Lower leg skin (tissue), 4 donors: ENCODE measurements around the gene PRDM15. TPM values are rescaled to one million over a fixed set of nuclear protein-coding genes. Genes with fewer than 3 reads are reported as not detected.

ENCODE experiments used
- DNase-seq, 2 donors: peaks; one replicate each; pipeline ENCODE4 v3.0.0-alpha.2; 2019; ENCODE audit warnings: low spot score in 2 of 2
- H3K4me3 ChIP-seq: fragments of 200-600 bp; sonication (generic); 2 replicates; pipeline ENCODE4 v1.5.1; 2017; ENCODE audit warnings: mild to moderate bottlenecking, low read depth; ENCODE audit not compliant: poor library complexity, severe bottlenecking
- POLR2A ChIP-seq, 2 donors: fragments of 450-650 bp; IDR thresholded peaks; one replicate each; pipeline ENCODE4 v1.6.1; 2016 to 2017; ENCODE audit warnings: antibody characterized with exemption in 2 of 2, mild to moderate bottlenecking in 1 of 2, moderate library complexity in 1 of 2
- WGBS, 2 donors: methylation state at CpG; one replicate each; pipeline ENCODE4 v1.1.5; 2018; 5-methylcytosine and 5-hydroxymethylcytosine counted together
- intact Hi-C: fragments of 100-400 bp; cut with DNase I; formaldehyde crosslinking; loops from one replicate; pipeline ENCODE4 v1.15.0; 2023; ENCODE audit warnings: low total_unique reads
- total RNA-seq, 4 donors: library from RNA; depleted of rRNA; stranded (reverse); fragments of >200 nt; gene quantifications; one replicate each; pipeline ENCODE4 v1.1.0, GENCODE V29; 2016
- TF ChIP-seq, protein P1 (sequence below), 3 donors: fragments of 450-650 bp; IDR thresholded peaks; one replicate each; pipeline ENCODE4 v1.5.1; 2016; ENCODE audit warnings: antibody characterized with exemption in 3 of 3, mild to moderate bottlenecking in 3 of 3, moderate library complexity in 2 of 3

The PRDM15 gene
- total RNA-seq, 4 donors from 2014 or later = 4.7 to 26.9 (median 9.1) TPM

DNA sequence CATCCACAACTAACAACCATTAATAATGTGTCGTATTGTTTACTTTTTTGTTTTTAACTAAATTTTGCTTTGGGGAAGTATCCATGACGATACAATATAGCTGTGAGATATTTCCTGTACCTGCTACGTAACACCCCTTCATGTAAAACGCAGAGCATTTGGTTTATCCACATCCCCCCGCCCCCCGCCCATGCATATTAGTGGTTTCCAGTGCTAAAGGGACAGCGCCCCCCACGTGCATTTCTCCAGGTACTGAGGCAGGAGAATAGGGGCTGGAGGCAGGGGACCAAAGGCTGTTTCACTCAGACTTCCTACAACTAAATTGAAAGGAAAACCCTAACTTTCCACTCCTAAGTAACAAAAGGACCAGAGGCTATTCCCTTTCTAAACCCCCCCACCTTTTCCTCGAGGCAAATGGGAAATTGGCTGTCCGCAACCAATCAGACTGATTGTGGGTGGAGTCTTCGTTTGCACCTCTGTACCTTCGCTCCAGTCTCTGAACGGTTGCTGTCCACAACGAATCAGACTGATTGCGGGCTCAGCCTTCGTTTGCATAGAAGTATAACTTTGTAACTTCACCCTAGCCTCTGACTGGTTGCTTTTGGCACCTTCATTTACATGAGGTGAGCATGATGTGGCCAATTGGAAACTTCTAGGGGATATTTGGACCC, 100.1 kb downstream of the PRDM15 start:
- no peak overlapping the region for H3K4me3 ChIP-seq
- no peak for DNase-seq
- 50 to 54% methylated on average over 16 of the region's 16 CpGs for WGBS, 2 donors
- TF ChIP-seq, protein P1, sequence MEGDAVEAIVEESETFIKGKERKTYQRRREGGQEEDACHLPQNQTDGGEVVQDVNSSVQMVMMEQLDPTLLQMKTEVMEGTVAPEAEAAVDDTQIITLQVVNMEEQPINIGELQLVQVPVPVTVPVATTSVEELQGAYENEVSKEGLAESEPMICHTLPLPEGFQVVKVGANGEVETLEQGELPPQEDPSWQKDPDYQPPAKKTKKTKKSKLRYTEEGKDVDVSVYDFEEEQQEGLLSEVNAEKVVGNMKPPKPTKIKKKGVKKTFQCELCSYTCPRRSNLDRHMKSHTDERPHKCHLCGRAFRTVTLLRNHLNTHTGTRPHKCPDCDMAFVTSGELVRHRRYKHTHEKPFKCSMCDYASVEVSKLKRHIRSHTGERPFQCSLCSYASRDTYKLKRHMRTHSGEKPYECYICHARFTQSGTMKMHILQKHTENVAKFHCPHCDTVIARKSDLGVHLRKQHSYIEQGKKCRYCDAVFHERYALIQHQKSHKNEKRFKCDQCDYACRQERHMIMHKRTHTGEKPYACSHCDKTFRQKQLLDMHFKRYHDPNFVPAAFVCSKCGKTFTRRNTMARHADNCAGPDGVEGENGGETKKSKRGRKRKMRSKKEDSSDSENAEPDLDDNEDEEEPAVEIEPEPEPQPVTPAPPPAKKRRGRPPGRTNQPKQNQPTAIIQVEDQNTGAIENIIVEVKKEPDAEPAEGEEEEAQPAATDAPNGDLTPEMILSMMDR (IDR thresholded peaks at IDR 0.05) = no peak
- no peak for TF ChIP-seq POLR2A (IDR thresholded peaks at IDR 0.05)
- intact Hi-C loops = loop anchor here (5.0 kb wide), 1 partner anchor 167 kb away; no protein-coding TSS in a partner anchor

DNA sequence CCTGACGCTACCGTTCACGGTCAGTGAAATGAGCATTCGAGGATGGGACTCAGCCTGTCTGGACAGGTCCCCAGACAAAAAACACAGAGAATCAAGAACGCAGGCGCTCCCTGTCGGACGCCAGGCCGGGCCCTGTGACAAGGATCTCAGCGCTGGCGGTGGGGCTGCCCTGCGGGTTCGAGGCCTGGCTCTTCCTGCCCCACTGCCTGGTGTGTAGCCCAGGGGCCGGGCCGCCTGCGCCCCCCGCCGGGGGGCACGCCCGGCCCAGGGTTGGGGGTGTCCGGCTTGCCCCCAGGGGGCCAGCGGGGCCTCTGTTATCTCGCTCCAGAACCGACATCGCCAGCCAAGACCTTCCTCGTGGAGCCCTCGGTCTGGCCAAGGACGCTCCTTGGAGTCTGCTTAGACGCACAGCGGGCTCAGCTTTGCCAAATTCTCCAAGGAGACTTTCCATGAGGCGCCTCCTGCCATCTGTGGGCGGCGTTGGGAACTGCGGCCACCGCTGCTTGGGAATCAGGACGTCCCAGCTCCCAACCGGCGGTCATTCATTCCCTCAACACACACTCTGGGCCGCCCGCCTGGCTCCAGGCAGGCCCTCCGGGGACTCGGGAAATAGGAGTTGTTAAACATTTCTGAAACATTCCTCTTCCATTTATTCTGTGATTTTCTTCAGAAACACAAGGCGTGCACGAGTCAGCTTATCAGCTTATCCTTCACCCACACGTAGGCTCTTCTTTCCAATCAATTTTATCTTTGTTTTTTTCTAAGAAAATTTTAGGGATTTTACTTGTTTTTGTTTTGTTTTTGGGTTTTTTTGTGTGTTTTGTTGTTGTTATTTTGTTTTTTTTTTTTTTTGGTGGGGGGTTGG, 101.0 kb downstream of the PRDM15 start:
- H3K4me3 ChIP-seq = no peak overlapping the region
- 6 to 12% methylated on average over 44 to 45 of the region's 45 CpGs for WGBS, 2 donors
- intact Hi-C loops = loop anchor here (5.0 kb wide), 1 partner anchor 166 kb away; no protein-coding TSS in a partner anchor
- TF ChIP-seq POLR2A (IDR thresholded peaks at IDR 0.05) = no peak
- TF ChIP-seq, protein P1 (IDR thresholded peaks at IDR 0.05) = peak in 1 of 3 donors; percentile 72
- DNase-seq = peak; percentile 90 to 98

DNA sequence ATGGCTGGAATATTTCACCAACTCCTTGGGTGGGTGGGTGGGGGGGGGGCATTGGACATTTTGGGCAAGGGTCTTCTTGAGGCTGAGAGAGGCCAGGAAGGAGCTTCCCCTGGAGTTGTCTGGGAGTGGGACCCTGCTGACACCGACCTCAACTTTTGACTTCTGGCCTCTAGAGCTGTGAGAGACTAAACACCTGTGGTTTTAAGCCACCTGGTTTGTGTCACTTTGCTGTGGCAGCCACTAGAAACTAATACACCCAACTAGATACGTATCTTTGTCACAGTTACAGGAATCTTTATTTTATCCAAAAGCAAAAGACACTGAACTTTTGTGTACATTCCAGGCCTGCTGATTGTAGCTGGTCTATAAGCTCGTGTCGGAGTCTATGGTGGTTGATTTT, 102.4 kb downstream of the PRDM15 start:
- TF ChIP-seq, protein P1 (IDR thresholded peaks at IDR 0.05) = no peak
- no peak for TF ChIP-seq POLR2A (IDR thresholded peaks at IDR 0.05)
- intact Hi-C loops = loop anchor here (5.0 kb wide), 1 partner anchor 164 kb away; no protein-coding TSS in a partner anchor

DNA sequence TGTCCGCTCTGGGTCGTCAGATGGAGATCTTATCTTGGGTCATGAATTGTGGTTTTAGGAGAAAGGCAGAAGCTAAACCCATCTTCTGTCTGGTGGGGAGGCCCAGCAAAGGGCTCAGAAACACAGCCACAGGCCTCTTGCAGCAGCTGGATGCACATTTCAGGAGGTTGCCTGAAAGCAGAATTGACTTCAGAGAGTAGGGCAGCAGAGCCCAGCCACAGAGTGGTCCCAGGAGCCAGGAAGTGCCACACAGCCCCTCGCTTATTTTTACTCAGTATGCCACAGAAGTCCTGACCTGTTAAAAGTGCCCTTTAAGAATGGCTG, 104.0 kb downstream of the PRDM15 start:
- no peak overlapping the region for H3K4me3 ChIP-seq
- intact Hi-C loops = loop anchor here (5.0 kb wide), 1 partner anchor 163 kb away; no protein-coding TSS in a partner anchor
- TF ChIP-seq POLR2A (IDR thresholded peaks at IDR 0.05) = no peak
- TF ChIP-seq, protein P1 (IDR thresholded peaks at IDR 0.05) = no peak
- WGBS, 2 donors = 47 to 68% methylated on average over 3 of the region's 3 CpGs
- no peak for DNase-seq

More for the DNA sequence above, 102.4 kb downstream of the PRDM15 start:
- WGBS, 2 donors = 92 to 96% methylated on average over 4 of the region's 4 CpGs
- no peak for DNase-seq
- no peak overlapping the region for H3K4me3 ChIP-seq

DNA sequence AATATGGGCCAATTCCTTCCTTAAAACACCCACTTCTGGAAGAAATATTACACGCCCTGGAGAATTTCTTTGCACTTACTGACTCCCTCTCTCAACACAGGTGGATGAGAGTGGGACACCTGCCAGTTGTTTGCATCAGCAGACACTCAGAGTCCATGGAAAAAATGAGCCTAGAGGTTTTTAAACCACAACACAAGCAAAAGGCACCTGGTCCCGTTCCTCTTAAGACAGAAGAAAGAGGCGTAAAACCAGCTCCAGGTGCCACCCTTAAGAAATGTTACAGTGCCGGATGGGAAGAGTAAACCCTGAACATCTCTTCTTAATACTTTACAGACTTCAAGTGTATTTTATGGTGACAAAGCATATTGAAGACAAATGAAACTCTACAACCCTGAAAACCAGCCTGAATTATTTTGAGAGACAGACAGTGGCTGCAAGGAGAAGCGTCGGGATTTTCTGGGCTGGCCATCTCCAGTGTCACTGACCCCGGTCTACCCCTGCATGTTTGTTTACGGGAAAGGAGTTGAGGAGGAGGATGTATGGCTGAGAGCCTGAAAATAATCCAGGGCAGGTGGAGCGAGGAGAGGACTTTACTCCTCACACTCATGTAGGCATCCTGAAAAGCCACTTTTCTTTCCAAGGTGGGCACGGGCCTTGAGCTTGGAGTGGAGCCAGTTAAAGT, 104.5 kb downstream of the PRDM15 start:
- intact Hi-C loops = loop anchor here (5.0 kb wide), 1 partner anchor 162 kb away; no protein-coding TSS in a partner anchor
- no peak overlapping the region for H3K4me3 ChIP-seq
- WGBS, 2 donors = 60 to 68% methylated on average over 10 of the region's 10 CpGs
- DNase-seq = peak in 1 of 2 donors; percentile 72
- TF ChIP-seq, protein P1 (IDR thresholded peaks at IDR 0.05) = no peak
- TF ChIP-seq POLR2A (IDR thresholded peaks at IDR 0.05) = no peak
